Motor neuron (in vitro differentiated cells): Measurements from ENCODE around the gene MIXL1. TPM values are rescaled to one million over a fixed set of nuclear protein-coding genes. Genes with fewer than 3 reads are reported as not detected.
"Not testable (repeated sequence)": the region's sequence is repeated elsewhere in the genome, so short reads cannot be mapped to it uniquely, and the experiment has no call there.

Experiments used
- ATAC-seq, 8 experiments: fragments of 200-7000 bp; cut with Tn5 transposase; replicated peaks in 6 of 8; 2 replicates each; pipeline ENCODE4 v1.8.0; 2021; ENCODE audit warnings: mild to moderate bottlenecking in 8 of 8, moderate library complexity in 8 of 8
- H3K27ac ChIP-seq, 2 donors: fragments of 250-450 bp; sonication (Bioruptor Pico); 2 replicates each; pipeline ENCODE4 v1.9.0; 2021; ENCODE audit warnings: antibody characterized with exemption in 2 of 2, mild to moderate bottlenecking in 2 of 2, moderate library complexity in 1 of 2
- H3K4me1 ChIP-seq, 2 donors: fragments of 250-450 bp; sonication (Bioruptor Pico); replicated peaks in 1 of 2; 2 replicates each; pipeline ENCODE4 v1.6.1; 2021; ENCODE audit warnings: antibody characterized with exemption in 2 of 2, mild to moderate bottlenecking in 2 of 2, moderate library complexity in 1 of 2
- H3K4me3 ChIP-seq, 5 donors: fragments of 250-450 bp; sonication (Bioruptor Pico); 2 replicates each; pipeline ENCODE4 v1.9.0; 2021; ENCODE audit warnings: antibody characterized with exemption in 5 of 5, mild to moderate bottlenecking in 5 of 5, moderate library complexity in 4 of 5
- WGBS, 10 experiments: fragments of 450-650 bp; shearing (Covaris generic); methylation state at CpG; one replicate each; pipeline ENCODE4 v1.0.0; 2022; 5-methylcytosine and 5-hydroxymethylcytosine counted together
- in situ Hi-C, 9 experiments: fragments of 400-800 bp; cut with MboI; loops; one replicate each; pipeline ENCODE4 v1.15.0; 2021; ENCODE audit warnings: low sequenced_read_pairs in 9 of 9, low pct_unique_long_range_greater_than_20kb in 2 of 9; ENCODE audit not compliant: unreplicated experiment in 9 of 9
- total RNA-seq, 8 experiments: library from RNA; unstranded; fragments of 300-600 nt; gene quantifications; 2 replicates each; pipeline versions ENCODE4 v1.2.3 to v1.2.4, GENCODE V29; 2022

The MIXL1 gene
- total RNA-seq, 8 experiments from 2014 or later: 0.11 to 0.81 (median 0.31) TPM; not detected in 1

- H3K4me1 ChIP-seq, in situ Hi-C loops, ATAC-seq: not testable (repeated sequence)
These were observed 20.8 kb upstream of the MIXL1 start for GRCh38 chr1:226202666-226203065.

DNA sequence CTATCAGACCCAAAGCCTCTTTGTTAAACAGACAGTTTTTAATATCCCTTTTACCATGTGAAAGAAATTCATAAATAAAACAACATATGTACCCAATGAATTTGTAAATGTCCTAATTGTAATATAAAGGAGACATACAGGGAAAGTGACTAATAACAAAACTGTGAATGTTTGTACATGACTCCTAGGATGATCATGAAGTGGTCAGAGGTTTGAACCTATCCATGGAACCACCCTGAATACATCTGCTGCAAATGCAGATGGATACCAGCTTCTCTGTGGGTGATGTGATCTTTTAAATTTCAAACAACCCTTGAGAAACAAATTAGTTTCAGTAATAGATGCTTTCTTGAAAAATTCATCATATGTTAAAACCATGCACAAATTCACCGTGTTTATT is 20.2 kb upstream of the MIXL1 start:
- H3K27ac ChIP-seq: no peak overlapping the region
- in situ Hi-C loops: no loop called here
- WGBS, 10 experiments: 0 to 100% (median 29%) methylated on average over 1 of the region's 1 CpG; no CpG with 5 or more reads in 2 of the 10 experiments
- ATAC-seq: peak in 4 of 8 experiments; percentile 37 to 96 (median 90)
- H3K4me1 ChIP-seq: no peaks in the 10 kb centered on the region
- no peak overlapping the region for H3K4me3 ChIP-seq

More at GRCh38 chr1:226202666-226203065, 20.8 kb upstream of the MIXL1 start:
- not testable (repeated sequence) for H3K4me3 ChIP-seq, H3K27ac ChIP-seq
- 88 to 100% (median 96%) methylated on average over 1 to 6 of the region's 6 CpGs; no CpG with 5 or more reads in 2 of the 10 experiments for WGBS, 10 experiments

- in situ Hi-C loops: no loop called here
- H3K27ac ChIP-seq: no peak overlapping the region
- 0 to 60% (median 35%) methylated on average over 2 to 4 of the region's 4 CpGs; no CpG with 5 or more reads in 4 of the 10 experiments for WGBS, 10 experiments
- H3K4me3 ChIP-seq: no peak overlapping the region
- peak in 4 of 8 experiments; percentile 27 to 79 (median 72) for ATAC-seq
- H3K4me1 ChIP-seq: no peaks in the 10 kb centered on the region
These were observed 19.8 kb upstream of the MIXL1 start for GRCh38 chr1:226203655-226204054.

GRCh38 chr1:226204198-226204597 is 19.3 kb upstream of the MIXL1 start:
- in situ Hi-C loops: no loop called here
- Histone ChIP-seq H3K27ac (no peak overlapping the region), H3K4me1 (no peaks in the 10 kb centered on the region), H3K4me3 (no peak overlapping the region)
- no peak for ATAC-seq

DNA sequence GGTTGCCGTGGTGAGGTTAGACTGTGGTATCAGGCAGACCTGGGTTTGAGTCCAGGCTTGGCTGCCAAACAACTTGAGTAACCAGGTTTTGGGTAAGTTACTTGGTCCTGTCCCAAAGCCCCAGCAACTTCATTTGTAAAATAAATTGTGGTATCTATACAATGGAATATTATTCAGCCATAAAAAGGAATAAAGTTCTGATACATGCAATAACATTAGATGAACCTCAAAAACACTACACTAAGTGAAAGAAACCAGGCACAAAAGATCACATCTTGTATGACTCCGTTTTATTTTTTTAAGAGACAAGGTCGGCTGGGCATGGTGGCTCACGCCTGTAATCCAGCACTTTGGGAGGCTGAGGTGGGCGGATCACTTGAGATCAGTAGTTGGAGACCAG is 16.4 kb upstream of the MIXL1 start:
- H3K4me1 ChIP-seq: no peaks in the 10 kb centered on the region
- H3K4me3 ChIP-seq: no peak overlapping the region
- 73 to 100% (median 91%) methylated on average over 1 to 5 of the region's 5 CpGs; no CpG with 5 or more reads in 3 of the 10 experiments for WGBS, 10 experiments
- no peak for ATAC-seq
- no peak overlapping the region for H3K27ac ChIP-seq
- in situ Hi-C loops: no loop called here

DNA sequence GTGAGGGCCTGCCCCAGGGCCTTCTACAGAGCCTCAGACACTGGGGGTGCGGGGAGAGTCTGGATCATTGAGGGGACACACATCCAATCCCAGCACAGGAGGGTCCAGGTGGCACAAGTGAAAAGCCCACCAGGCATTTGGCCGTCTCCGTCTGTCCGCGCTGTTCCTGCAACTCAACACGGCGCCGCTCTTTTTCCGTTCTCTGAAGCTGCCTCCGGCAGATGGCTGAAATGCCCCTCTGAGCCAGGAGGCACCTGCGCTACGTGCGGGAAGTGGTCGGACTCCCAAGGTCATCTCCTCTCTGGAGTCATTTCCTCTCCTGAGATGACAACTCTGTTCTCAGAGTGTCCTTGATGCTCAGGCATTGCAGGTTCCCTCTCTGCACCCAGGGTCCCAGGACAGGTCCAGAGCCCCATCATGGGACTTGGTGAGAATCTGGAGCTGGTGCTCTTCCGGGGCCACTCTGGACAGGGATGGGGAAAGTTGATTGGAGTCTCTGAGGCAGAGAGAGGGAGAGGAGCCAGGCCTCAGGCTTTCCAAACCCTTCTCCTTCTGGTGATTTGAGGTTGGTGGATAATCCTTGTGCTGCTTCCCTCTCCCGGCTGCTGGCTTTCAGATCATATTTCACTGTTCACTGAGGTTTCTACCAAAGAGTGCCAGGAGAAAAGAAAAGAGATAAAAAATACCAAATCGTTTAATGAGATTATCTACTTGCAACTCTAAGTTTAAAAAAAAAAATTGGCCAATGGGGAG is 14.0 kb upstream of the MIXL1 start:
- 6 to 91% (median 52%) methylated on average over 1 to 16 of the region's 17 CpGs for WGBS, 10 experiments
- in situ Hi-C loops: no loop called here
- H3K4me1 ChIP-seq: no peaks in the 10 kb centered on the region
- ATAC-seq: no peak
- no peak overlapping the region for H3K27ac ChIP-seq
- H3K4me3 ChIP-seq: no peak overlapping the region

- no peak overlapping the region for H3K4me3 ChIP-seq
- 20 to 86% (median 51%) methylated on average over 1 to 7 of the region's 7 CpGs; no CpG with 5 or more reads in 4 of the 10 experiments for WGBS, 10 experiments
These were observed 12.8 kb upstream of the MIXL1 start for GRCh38 chr1:226210571-226211176.

GRCh38 chr1:226211181-226211821 is 12.2 kb upstream of the MIXL1 start:
- ATAC-seq: peak in 3 of 8 experiments; percentile 73 to 94 (median 87)
- Histone ChIP-seq H3K27ac (no peak overlapping the region), H3K4me1 (no peaks in the 10 kb centered on the region), H3K4me3 (no peak overlapping the region)
- in situ Hi-C loops: no loop called here
- 17 to 91% (median 80%) methylated on average over 1 to 5 of the region's 5 CpGs; no CpG with 5 or more reads in 2 of the 10 experiments for WGBS, 10 experiments

More at GRCh38 chr1:226210571-226211176, 12.8 kb upstream of the MIXL1 start:
- Histone ChIP-seq H3K27ac (no peak overlapping the region), H3K4me1 (no peaks in the 10 kb centered on the region)
- in situ Hi-C loops: no loop called here
- ATAC-seq: no peak

DNA sequence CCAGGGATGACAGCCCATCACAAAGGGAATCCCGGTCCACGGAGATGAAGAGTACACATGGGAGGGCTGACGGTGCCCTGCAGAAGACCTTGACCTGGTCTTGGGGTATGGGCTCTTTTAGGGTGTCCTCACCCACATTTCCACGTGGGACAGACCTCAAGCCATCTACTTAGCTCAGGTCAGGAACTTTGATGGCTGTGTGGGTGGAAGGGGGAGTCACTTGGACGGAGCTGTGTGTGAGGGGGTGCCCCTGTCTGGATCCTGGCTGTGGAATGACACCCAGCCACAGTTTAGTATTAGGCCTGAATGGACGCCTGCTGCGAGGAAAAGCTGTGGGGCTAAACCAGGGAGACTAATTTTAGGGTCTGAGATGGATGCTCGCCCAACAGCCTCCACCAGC is 10.9 kb upstream of the MIXL1 start:
- no peaks in the 10 kb centered on the region for H3K4me1 ChIP-seq
- no peak overlapping the region for H3K27ac ChIP-seq
- ATAC-seq: no peak
- no peak overlapping the region for H3K4me3 ChIP-seq
- in situ Hi-C loops: no loop called here
- WGBS, 10 experiments: 20 to 100% (median 90%) methylated on average over 1 to 7 of the region's 8 CpGs; no CpG with 5 or more reads in 3 of the 10 experiments

- in situ Hi-C loops: no loop called here
- no peak overlapping the region for H3K4me3 ChIP-seq
- no peak overlapping the region for H3K27ac ChIP-seq
- WGBS, 10 experiments: 56 to 80% (median 60%) methylated on average over 1 to 5 of the region's 5 CpGs; no CpG with 5 or more reads in 5 of the 10 experiments
- no peaks in the 10 kb centered on the region for H3K4me1 ChIP-seq
- ATAC-seq: no peak
These were observed 8.2 kb upstream of the MIXL1 start for GRCh38 chr1:226215239-226215638.

DNA sequence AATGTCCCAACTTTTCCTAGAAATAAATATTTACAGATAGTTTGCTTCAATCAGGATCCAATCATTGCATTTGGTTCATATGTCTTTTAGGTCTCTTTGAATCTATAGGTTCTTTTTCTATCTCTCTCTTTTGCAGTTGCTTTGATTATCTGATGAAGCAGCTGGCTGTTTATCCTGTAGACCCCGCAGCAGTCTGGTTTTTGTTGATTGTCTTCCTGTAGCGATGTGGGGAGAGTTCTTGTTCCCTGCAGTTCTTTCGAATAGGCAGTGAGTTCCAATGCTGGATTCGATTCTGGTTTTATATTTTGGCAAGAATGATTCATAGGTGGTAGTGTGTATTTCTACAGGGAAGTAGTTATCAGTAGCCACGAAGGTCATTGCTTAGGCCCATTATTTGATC is 7.4 kb upstream of the MIXL1 start:
- no peak for ATAC-seq
- WGBS, 10 experiments: 20 to 86% (median 78%) methylated on average over 1 to 5 of the region's 5 CpGs; no CpG with 5 or more reads in 1 of the 10 experiments
- Histone ChIP-seq H3K4me1 (no peaks in the 10 kb centered on the region), H3K27ac (no peak overlapping the region), H3K4me3 (no peak overlapping the region)
- in situ Hi-C loops: no loop called here

DNA sequence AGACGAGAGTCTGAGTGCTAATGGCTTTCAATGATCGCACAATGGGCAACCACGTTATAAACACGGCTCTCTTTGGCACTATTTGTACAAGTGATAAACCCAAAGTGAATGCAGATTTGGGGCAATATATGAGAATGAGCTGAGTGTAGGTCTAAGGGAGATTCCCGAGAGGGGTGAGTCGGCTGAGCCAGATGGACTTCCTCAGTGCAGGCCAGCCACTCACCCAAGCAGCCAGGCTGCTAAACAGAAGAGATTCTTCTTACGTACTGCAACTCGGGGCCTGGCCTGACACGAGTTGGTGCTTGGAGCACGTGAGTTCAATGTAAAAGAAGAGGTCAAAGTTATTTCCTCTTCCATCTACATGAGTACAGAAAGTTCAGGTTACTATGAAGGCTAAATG is 6.2 kb upstream of the MIXL1 start:
- Histone ChIP-seq H3K4me3 (no peak overlapping the region), H3K27ac (no peak overlapping the region), H3K4me1 (no peaks in the 10 kb centered on the region)
- no peak for ATAC-seq
- in situ Hi-C loops: no loop called here
- WGBS, 10 experiments: 25 to 98% (median 78%) methylated on average over 3 to 10 of the region's 10 CpGs

- in situ Hi-C loops: no loop called here
- WGBS, 10 experiments: 30 to 83% (median 54%) methylated on average over 1 to 11 of the region's 11 CpGs; no CpG with 5 or more reads in 2 of the 10 experiments
- H3K4me3 ChIP-seq: no peak overlapping the region
- no peaks in the 10 kb centered on the region for H3K4me1 ChIP-seq
- no peak overlapping the region for H3K27ac ChIP-seq
- no peak for ATAC-seq
These were observed 2.8 kb upstream of the MIXL1 start for GRCh38 chr1:226220473-226221189.
